ENCODE results near the gene DFFA.
"Not testable (repeated sequence)": the region's sequence is repeated elsewhere in the genome, so short reads cannot be mapped to it uniquely, and the experiment has no call there.

- TF ChIP-seq CTCF (conservative IDR thresholded peaks at IDR 0.05; ENCODE audit: low read length); EZH2phosphoT487 (IDR thresholded peaks at IDR 0.05; ENCODE audit: borderline replicate concordance): not testable (repeated sequence)
Observed at GRCh38 chr1:10415967-10416366, 56.4 kb downstream of the DFFA start.
